OCI-LY3 (cell line): Measurements from ENCODE around the gene PRR18.

Source experiments
- EZH2phosphoT487 ChIP-seq: fragments of 200-600 bp; shearing (Covaris generic); IDR thresholded peaks from 2 replicates; pipeline ENCODE4 v1.6.1; 2018; ENCODE audit warnings: antibody characterized with exemption, mixed run types, low read depth
- TF ChIP-seq, protein P1 (sequence below): fragments of 200-600, 300-600 bp; sonication (generic); IDR thresholded peaks from 2 replicates; pipeline ENCODE4 v1.5.1; 2014; ENCODE audit warnings: antibody characterized with exemption, low read length, low read depth

DNA sequence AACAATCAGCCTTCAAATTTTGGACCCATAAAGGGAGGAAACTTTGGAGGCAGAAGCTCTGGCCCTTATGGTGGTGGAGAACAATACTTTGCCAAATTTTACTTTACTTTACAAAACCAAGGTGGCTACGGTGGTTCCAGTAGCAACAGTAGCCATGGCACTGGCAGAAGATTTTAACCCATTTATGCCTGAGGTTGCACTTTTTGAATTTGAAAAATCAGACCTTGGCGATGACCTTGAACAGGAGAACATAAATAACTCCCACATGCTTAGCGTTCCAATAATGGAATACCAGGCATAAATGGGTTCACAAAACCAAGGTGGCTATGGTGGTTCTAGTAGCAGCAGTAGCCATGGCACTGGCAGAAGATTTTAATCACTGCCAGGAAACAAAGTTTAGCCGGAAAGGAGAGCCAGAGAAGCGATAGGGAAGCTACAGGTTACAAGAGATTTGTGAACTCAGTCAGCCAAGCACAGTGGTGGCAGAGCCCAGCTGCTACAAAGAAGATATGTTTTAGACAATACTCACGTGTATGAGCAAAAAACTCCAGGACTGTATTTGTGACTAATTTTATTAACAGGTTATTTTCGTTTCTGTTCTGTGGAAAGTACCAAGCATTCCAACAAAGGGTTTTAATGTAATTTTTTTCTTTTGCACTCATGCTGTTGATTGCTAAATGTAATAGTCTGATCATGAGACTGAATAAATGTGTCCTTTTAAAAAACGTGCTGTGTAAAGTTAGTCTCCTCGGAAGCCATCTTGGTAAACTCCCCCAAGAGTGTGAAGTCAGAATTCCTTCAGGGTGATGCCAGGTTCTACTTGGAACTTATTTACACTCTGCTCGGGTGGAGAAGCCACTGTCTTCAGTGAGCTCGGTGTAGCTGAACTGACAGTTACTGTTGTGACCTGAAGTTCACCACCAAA, 27.4 kb upstream of the PRR18 start:
- TF ChIP-seq, protein P1, sequence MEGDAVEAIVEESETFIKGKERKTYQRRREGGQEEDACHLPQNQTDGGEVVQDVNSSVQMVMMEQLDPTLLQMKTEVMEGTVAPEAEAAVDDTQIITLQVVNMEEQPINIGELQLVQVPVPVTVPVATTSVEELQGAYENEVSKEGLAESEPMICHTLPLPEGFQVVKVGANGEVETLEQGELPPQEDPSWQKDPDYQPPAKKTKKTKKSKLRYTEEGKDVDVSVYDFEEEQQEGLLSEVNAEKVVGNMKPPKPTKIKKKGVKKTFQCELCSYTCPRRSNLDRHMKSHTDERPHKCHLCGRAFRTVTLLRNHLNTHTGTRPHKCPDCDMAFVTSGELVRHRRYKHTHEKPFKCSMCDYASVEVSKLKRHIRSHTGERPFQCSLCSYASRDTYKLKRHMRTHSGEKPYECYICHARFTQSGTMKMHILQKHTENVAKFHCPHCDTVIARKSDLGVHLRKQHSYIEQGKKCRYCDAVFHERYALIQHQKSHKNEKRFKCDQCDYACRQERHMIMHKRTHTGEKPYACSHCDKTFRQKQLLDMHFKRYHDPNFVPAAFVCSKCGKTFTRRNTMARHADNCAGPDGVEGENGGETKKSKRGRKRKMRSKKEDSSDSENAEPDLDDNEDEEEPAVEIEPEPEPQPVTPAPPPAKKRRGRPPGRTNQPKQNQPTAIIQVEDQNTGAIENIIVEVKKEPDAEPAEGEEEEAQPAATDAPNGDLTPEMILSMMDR: no peak
- TF ChIP-seq EZH2phosphoT487: no peak
